HEK293 (cell line): ENCODE data around the gene LRRC8C.

Experiments used
- CTCF ChIA-PET: fragments of 350-600 bp; formaldehyde crosslinking; extraction: SDS; loops from one replicate; lab custom pipeline; 2021; ENCODE audit warnings: antibody characterized with exemption; lab: Yijun Ruan, JAX
- POLR2A ChIA-PET: fragments of 300-600 bp; formaldehyde crosslinking; extraction: SDS; loops from one replicate; lab custom pipeline; 2020; ENCODE audit warnings: antibody characterized with exemption, inconsistent platforms; lab: Yijun Ruan, JAX
- H3K27ac ChIP-seq: fragments of 200-500 bp; sonication (Bioruptor generic); 2 replicates; pipeline ENCODE4 v1.5.1; 2014; ENCODE audit warnings: low read depth, low read length, control low read depth, inconsistent platforms; ENCODE audit errors: extremely low read depth
- H3K36me3 ChIP-seq, 2 experiments: fragments of 200-500 bp in 1 of 2; sonication (Bioruptor generic) in 1 of 2; 1 replicate in 1 of 2; 2 replicates in 1 of 2; pipeline ENCODE4 v1.5.1; 2014 to 2017; ENCODE audit warnings: inconsistent platforms in 2 of 2, low read length in 2 of 2; ENCODE audit not compliant: control insufficient read depth in 2 of 2, insufficient read depth in 1 of 2
- H3K4me1 ChIP-seq: fragments of 200-500 bp; sonication (Bioruptor generic); 2 replicates; pipeline ENCODE4 v1.5.1; 2014; ENCODE audit warnings: mild to moderate bottlenecking, low read length, inconsistent platforms; ENCODE audit not compliant: control insufficient read depth, insufficient read depth
- H3K4me3 ChIP-seq: 2 replicates; pipeline ENCODE4 v1.5.1; 2011; ENCODE audit warnings: low read depth, mild to moderate bottlenecking, control low read depth, low read length, moderate library complexity
- H3K9me3 ChIP-seq: fragments of 200-500 bp; sonication (Bioruptor generic); 2 replicates; pipeline ENCODE4 v1.5.1; 2014; ENCODE audit warnings: low read depth, low read length, inconsistent platforms; ENCODE audit not compliant: control insufficient read depth, insufficient read depth
- GLI2 ChIP-seq: fragments of 450-650 bp; formaldehyde crosslinking; IDR thresholded peaks from 2 replicates; pipeline ENCODE4; 2017; ENCODE audit warnings: missing biosample characterization, missing genetic modification characterization, low read depth, borderline replicate concordance
- PRDM2 ChIP-seq: fragments of 450-650 bp; formaldehyde crosslinking; IDR thresholded peaks from 2 replicates; pipeline ENCODE4 v1.5.1; 2016; ENCODE audit warnings: missing biosample characterization, missing genetic modification characterization, borderline replicate concordance
- SCRT1 ChIP-seq: fragments of 450-650 bp; formaldehyde crosslinking; IDR thresholded peaks from 2 replicates; pipeline ENCODE4 v1.5.1; 2016; ENCODE audit warnings: missing biosample characterization, missing genetic modification characterization, borderline replicate concordance
- SETDB1 ChIP-seq: IDR thresholded peaks from one replicate; pipeline ENCODE4 v1.6.1; 2017; ENCODE audit warnings: mild to moderate bottlenecking, low read length, moderate library complexity, mixed read lengths; ENCODE audit not compliant: insufficient read length
- TSHZ1 ChIP-seq: fragments of 450-650 bp; formaldehyde crosslinking; IDR thresholded peaks from 2 replicates; pipeline ENCODE4 v1.5.1; 2016; ENCODE audit warnings: missing biosample characterization, missing genetic modification characterization, borderline replicate concordance
- ZFHX2 ChIP-seq: fragments of 450-650 bp; formaldehyde crosslinking; conservative IDR thresholded peaks from 2 replicates; pipeline ENCODE4 v1.5.1; 2016; ENCODE audit warnings: missing biosample characterization, missing genetic modification characterization
- ZNF138 ChIP-seq: fragments of 450-650 bp; formaldehyde crosslinking; IDR thresholded peaks from 2 replicates; pipeline ENCODE4 v1.5.1; 2016; ENCODE audit warnings: missing biosample characterization, missing genetic modification characterization, borderline replicate concordance
- ZNF184 ChIP-seq: fragments of 450-650 bp; IDR thresholded peaks from 2 replicates; pipeline ENCODE4 v1.5.1; 2018; ENCODE audit warnings: missing biosample characterization, mild to moderate bottlenecking, missing genetic modification characterization
- ZNF629 ChIP-seq: fragments of 450-650 bp; formaldehyde crosslinking; IDR thresholded peaks from 2 replicates; pipeline ENCODE4 v1.5.1; 2017; ENCODE audit warnings: missing biosample characterization, missing genetic modification characterization
- ZNF704 ChIP-seq: fragments of 450-650 bp; formaldehyde crosslinking; IDR thresholded peaks from 2 replicates; pipeline ENCODE4 v1.5.1; 2016; ENCODE audit warnings: missing biosample characterization, missing genetic modification characterization
- ZNF777 ChIP-seq: fragments of 450-650 bp; formaldehyde crosslinking; IDR thresholded peaks from 2 replicates; pipeline ENCODE4 v1.5.1; 2017; ENCODE audit warnings: missing biosample characterization, missing genetic modification characterization, borderline replicate concordance

The LRRC8C gene

DNA sequence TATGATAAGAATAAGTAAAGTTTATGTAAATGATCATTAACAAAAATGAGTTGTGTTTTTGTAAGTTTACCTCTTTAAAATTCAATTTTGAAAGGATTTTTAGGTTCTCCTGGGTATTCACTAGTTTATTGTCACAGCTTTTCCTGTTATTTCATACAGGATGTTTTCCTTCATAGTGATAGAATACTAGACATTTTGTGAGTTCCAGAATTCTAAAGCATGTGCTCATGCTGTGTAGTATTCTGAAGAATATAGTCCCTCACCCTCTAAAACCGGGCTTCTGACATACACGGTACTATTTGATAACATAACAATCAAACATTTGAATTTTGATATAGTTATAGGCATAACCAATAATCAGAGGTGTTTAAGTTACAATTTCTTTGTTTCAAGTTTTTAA is 10.7 kb downstream of the LRRC8C start (continued):
- no peak for TF ChIP-seq ZNF704

DNA sequence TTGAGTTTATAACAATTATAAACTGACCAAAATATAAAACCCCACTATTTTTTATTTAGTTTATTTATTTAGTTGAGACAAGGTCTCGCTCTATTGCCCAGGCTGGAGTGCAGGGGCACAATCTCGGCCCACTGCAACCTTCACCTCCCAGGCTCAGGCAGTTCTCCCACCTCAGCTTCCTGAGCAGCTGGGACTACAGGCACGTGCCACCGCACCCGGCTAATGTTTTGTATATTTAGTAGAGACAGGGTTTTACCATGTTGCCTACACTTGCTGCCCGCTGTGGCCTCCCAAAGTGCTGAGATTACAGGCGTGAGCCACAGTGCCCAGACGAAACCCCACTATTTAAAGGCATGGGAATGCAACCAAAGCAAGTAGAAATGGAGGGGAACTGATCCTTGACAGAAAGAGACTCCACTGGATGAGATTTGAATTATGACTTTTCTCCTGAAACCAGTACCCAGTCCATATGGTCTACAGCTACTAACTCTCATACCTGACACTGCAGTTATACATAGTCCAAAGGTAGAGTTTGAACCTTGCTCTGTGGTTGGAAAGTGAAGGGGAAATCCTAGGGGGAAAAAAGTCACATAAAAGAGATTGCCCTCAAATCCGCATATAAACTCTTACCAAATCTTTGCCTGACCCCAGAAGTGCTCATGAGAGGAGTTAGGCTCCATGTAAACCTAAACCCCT is 11.3 kb downstream of the LRRC8C start:
- ChIA-PET CTCF (interaction anchor here (0.6 to 1.4 kb wide), 2 partner anchors 16 to 1970 kb away, joined by 3 to 4 read pairs; no protein-coding TSS in a partner anchor), POLR2A (no interaction called here)
- Histone ChIP-seq H3K9me3 (no peaks in the 10 kb centered on the region), H3K27ac (no peak overlapping the region), H3K4me1 (0 out of 2 replicates have a peak, but pooled peaks cover 4% of the 10 kb centered on the region), H3K36me3 (no peaks in the 10 kb centered on the region), H3K4me3 (no peak overlapping the region)
- TF ChIP-seq TSHZ1 (no peak), GLI2 (tag by site-specific recombination) (no peak), ZNF629 (tag by site-specific recombination) (no peak), SCRT1 (no peak), ZFHX2 (no peak), PRDM2 (tag by site-specific recombination) (no peak), ZNF777 (tag by site-specific recombination) (no peak), ZNF138 (tag by site-specific recombination) (no peak)

GRCh38 chr1:89646259-89646658 is 13.3 kb downstream of the LRRC8C start:
- ChIA-PET CTCF (interaction anchor here (0.5 to 1.3 kb wide), 2 partner anchors 10 to 116 kb away, joined by 4 read pairs; no protein-coding TSS in a partner anchor), POLR2A (no interaction called here)
- TF ChIP-seq SETDB1 (peak; percentile 67), ZNF184 (tag by site-specific recombination) (no peak)
- H3K27ac ChIP-seq, result no peak overlapping the region
- no peaks in the 10 kb centered on the region for H3K9me3 ChIP-seq
- no peaks in the 10 kb centered on the region for H3K36me3 ChIP-seq
- H3K4me1 ChIP-seq, result 0 out of 2 replicates have a peak, but pooled peaks cover 4% of the 10 kb centered on the region
- H3K4me3 ChIP-seq, result no peak overlapping the region
